Ishikawa (cell line): ENCODE data around the gene RBM19.

ENCODE experiments used
- CEBPB ChIP-seq: IDR thresholded peaks from 2 replicates; pipeline ENCODE4 v1.6.1; 2012
- CREB1 ChIP-seq: IDR thresholded peaks from 2 replicates; pipeline ENCODE4 v1.6.1; 2012; ENCODE audit warnings: low read depth
- EGR1 ChIP-seq: IDR thresholded peaks from 2 replicates; pipeline ENCODE4 v1.6.1; 2012
- EP300 ChIP-seq: IDR thresholded peaks from 2 replicates; pipeline ENCODE4 v1.6.1; 2012; ENCODE audit warnings: borderline replicate concordance
- FOXM1 ChIP-seq: IDR thresholded peaks from 2 replicates; pipeline ENCODE4 v1.6.1; 2012; ENCODE audit warnings: low read depth, borderline replicate concordance
- MAX ChIP-seq: IDR thresholded peaks from 2 replicates; pipeline ENCODE4 v1.6.1; 2012
- NFIC ChIP-seq: IDR thresholded peaks from 2 replicates; pipeline ENCODE4 v1.6.1; 2012
- RAD21 ChIP-seq: IDR thresholded peaks from 2 replicates; pipeline ENCODE4 v1.6.1; 2012; ENCODE audit warnings: low read depth
- REST ChIP-seq: IDR thresholded peaks from 2 replicates; pipeline ENCODE4 v1.6.1; 2012; ENCODE audit warnings: low read depth, mild to moderate bottlenecking
- TAF1 ChIP-seq: IDR thresholded peaks from 2 replicates; pipeline ENCODE4 v1.6.1; 2012; ENCODE audit warnings: low read depth, mild to moderate bottlenecking
- TCF12 ChIP-seq: IDR thresholded peaks from 2 replicates; pipeline ENCODE4 v1.6.1; 2012; ENCODE audit warnings: low read depth
- TEAD4 ChIP-seq: IDR thresholded peaks from 2 replicates; pipeline ENCODE4 v1.6.1; 2012
- USF1 ChIP-seq: IDR thresholded peaks from 2 replicates; pipeline ENCODE4 v1.6.1; 2012
- YY1 ChIP-seq: IDR thresholded peaks from 2 replicates; pipeline ENCODE4 v1.6.1; 2012; ENCODE audit warnings: low read depth
- ZBTB7A ChIP-seq: IDR thresholded peaks from 2 replicates; pipeline ENCODE4 v1.6.1; 2012; ENCODE audit warnings: low read depth

The RBM19 gene

GRCh38 chr12:113918306-113918705 is 47.8 kb downstream of the RBM19 start:
- TF ChIP-seq ZBTB7A (no peak), REST (no peak), NFIC (no peak), RAD21 (no peak), FOXM1 (no peak), YY1 (no peak), CEBPB (no peak), MAX (no peak), CREB1 (no peak), TAF1 (no peak), EGR1 (no peak), EP300 (no peak), TEAD4 (no peak), TCF12 (no peak)

GRCh38 chr12:113917393-113917792 is 48.7 kb downstream of the RBM19 start:
- no peak for TF ChIP-seq CREB1
- no peak for TF ChIP-seq FOXM1
- TF ChIP-seq MAX = no peak
- TF ChIP-seq REST = no peak
- TF ChIP-seq NFIC = no peak

- TF ChIP-seq USF1 (no peak), TAF1 (no peak), ZBTB7A (no peak), REST (no peak), CEBPB (no peak), TCF12 (no peak), CREB1 (no peak), RAD21 (no peak), NFIC (no peak), TEAD4 (no peak)
These were observed 51.3 kb downstream of the RBM19 start for GRCh38 chr12:113914806-113915205.

- TF ChIP-seq EP300 (no peak), YY1 (no peak), EGR1 (no peak), TCF12 (no peak), USF1 (no peak), CEBPB (no peak), CREB1 (no peak)
These were observed 51.9 kb downstream of the RBM19 start for GRCh38 chr12:113914176-113914575.

- TF ChIP-seq NFIC (no peak), RAD21 (peak; percentile 83)
These were observed 53.3 kb downstream of the RBM19 start for GRCh38 chr12:113912760-113913329.
